ENCODE measurements around the gene MTUS2.
A peak's percentile ranks its signal among the peaks of the same experiment; 100 is the strongest.

MTUS2 gene

DNA sequence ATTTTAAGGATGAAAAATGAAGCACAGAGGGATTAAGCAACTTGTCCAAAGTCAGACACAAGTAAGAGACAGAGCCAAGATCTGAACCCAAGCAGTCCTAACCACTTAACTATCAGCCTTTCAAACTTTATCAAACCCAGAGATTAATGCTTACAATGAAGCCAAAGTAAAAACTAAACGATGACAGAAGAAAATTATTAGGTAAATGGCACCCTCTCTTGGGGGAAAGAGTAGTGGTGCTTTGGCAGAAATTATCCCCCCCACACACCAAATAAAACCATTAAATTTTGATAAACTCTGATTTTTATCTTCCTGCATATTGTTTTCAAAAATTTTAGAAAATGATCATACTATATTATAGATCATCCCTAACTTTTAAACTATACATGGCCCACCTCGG lies 446.1 kb downstream of the MTUS2 start:
- TF ChIP-seq, protein P1, sequence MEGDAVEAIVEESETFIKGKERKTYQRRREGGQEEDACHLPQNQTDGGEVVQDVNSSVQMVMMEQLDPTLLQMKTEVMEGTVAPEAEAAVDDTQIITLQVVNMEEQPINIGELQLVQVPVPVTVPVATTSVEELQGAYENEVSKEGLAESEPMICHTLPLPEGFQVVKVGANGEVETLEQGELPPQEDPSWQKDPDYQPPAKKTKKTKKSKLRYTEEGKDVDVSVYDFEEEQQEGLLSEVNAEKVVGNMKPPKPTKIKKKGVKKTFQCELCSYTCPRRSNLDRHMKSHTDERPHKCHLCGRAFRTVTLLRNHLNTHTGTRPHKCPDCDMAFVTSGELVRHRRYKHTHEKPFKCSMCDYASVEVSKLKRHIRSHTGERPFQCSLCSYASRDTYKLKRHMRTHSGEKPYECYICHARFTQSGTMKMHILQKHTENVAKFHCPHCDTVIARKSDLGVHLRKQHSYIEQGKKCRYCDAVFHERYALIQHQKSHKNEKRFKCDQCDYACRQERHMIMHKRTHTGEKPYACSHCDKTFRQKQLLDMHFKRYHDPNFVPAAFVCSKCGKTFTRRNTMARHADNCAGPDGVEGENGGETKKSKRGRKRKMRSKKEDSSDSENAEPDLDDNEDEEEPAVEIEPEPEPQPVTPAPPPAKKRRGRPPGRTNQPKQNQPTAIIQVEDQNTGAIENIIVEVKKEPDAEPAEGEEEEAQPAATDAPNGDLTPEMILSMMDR (IDR thresholded peaks at IDR 0.05): 0 out of 2 replicates have a peak, but pooled peaks have one; percentile 10

DNA sequence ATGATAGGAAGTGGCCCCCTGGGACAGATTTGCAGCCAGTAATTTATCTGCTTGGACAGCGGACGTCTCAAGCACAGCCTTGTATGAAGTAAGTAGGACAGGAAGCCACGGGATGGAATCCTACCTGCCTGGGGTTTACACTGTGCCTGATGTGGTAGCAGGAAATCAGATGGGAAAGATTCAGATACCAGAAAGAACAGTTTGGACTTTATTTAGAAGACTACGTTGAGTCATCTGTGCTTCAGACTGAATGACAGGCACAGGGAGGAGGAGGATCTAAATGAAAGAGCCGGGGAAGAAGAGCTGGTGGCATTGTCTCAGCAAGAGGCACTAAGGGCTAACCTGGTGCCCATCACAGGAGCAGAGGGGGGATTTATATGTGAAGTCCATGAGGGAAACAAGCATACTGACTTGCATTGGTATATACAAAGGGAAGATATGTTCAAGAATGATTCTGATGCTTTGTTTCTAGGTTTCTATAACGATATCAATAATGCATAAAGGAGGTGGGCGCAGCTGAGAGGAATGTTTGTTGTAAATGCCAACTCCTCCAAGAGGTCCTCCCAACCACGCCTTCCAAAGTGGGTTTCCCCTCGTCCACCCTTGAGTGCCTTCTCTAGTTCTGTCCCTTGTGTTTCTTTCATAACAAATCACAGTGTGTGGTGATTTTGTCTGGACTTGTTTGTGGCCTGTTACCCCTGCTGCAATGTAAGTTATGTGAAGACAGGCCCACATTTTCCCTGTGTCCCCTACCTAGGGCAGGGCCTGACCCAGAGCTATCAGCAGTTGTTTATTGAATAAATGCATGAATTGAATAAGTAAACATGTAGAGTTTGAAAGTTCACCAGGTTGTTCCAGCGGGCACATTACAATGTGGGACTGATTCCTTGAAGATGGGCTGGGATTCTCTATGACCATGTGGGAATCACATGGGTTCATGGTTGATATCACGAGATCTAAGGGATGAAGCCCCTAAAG lies 446.9 kb downstream of the MTUS2 start:
- TF ChIP-seq, protein P1 (IDR thresholded peaks at IDR 0.05): no peak

GRCh38 chr13:29270271-29270985 lies 450.3 kb downstream of the MTUS2 start:
- TF ChIP-seq, protein P1 (IDR thresholded peaks at IDR 0.05): no peak

DNA sequence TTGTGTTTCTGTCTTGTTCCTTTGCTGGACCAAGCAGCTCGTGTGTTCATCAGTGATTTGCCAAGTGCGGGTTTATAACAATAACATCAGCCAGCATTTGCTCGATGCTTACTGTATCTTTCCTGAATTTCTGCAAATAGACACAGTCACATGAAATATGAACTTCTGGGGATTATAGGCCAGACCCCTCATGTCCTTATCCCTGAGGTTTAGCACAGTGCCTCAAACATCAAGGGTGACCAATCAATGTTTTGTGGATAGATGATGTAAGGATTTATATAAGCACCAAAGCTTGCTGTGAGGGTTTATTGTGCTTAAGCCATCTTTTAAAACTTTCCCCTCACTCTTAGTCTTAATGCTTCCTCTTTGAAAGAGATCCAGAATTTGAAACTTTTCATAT lies 451.5 kb downstream of the MTUS2 start:
- TF ChIP-seq, protein P1 (IDR thresholded peaks at IDR 0.05): no peak

DNA sequence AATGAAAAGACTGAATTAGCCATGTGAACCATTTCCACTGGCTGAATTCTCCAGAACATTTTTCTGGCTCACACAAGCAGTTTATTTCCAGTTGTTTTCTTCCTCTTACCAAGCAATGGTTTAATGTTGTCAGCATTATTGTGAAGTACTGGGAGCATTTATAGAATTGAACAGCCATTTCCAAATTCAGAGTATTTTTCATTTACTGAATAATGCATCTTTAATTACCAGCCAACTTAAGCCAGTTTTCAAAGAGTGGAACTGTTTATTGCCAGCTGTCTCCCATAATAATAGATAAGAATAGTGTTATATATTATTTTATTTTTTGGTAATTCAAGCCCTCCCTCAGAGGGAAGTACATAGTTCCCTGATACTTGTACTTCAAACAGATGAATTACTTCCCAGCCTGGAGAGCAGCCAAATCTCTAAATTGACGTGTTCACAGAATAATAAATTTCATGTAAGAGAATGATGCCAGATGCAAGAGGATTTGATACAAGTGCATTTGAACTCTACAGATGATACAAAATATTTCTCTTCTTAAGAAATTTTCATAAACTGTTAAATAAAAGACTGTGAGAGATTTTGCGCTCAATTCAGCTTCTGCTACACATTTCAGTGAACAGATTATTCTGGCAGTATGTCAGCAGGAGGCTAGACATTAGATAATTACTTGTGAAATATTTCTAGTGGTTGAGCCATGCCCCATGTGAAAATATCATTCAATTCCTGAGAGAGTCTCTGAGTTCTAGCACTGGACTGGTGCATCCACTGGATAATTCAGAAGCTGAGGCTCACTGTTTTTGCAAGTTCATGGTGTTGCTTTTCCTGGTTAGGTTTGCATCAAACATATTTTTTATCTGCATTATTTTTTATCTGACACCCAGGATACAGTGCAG lies 459.5 kb downstream of the MTUS2 start:
- TF ChIP-seq, protein P1 (IDR thresholded peaks at IDR 0.05): no peak

GRCh38 chr13:29281932-29282495 lies 461.9 kb downstream of the MTUS2 start:
- TF ChIP-seq, protein P1 (IDR thresholded peaks at IDR 0.05): no peak

DNA sequence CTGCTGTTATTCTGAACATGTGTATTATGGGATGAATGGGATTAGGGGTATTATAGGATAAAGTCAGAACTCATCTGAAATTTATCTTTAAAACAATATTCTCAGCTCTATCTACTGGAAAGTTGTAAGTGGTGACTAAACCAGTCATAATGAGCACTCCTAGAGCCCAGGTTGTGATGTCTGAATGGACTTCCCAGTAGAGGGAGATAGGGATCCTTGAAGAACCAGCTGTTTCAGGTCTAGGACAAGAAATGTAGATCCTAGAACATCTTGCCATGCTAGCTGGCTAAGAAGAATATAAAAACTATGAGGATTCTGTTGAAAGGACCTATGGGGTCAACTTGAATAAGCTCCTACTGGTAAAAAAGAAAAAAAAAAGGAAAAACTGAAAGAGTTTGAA lies 464.6 kb downstream of the MTUS2 start:
- TF ChIP-seq, protein P1 (IDR thresholded peaks at IDR 0.05): no peak
